Measurements from ENCODE around the gene GAA.

GAA gene

GRCh38 chr17:80101011-80101945 lies at the start of gene GAA:
Gene GAA, plus strand, starts transcription at chr17:80101581. Its CDS starts 3,006 bp downstream, at chr17:80104587.
- DNase-seq (ENCODE audit: low read depth) = peak; percentile 76

GRCh38 chr17:80051681-80052080 lies 49.7 kb upstream of the GAA start:
- DNase-seq (ENCODE audit: low read depth) = no peak

DNA sequence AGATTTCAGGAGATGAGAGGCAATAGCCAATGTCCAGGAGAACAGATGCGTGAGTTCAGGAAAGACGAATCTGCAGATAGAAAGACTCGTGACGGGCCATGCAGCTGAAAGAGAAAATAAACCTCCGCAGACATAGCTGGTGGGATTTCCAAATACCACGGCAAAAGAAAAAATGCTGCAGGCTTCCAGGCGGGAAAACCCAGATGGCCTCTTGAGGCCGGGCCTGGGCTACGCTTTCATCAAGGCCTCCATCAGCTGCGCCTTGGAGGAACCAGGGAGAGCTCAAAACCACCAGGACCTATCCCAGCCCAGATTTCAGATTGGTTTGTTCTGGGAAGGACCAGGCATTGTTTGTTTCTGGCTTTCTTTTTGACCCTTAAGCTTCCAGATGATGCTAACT lies 48.3 kb upstream of the GAA start:
- DNase-seq (ENCODE audit: low read depth) = no peak

DNA sequence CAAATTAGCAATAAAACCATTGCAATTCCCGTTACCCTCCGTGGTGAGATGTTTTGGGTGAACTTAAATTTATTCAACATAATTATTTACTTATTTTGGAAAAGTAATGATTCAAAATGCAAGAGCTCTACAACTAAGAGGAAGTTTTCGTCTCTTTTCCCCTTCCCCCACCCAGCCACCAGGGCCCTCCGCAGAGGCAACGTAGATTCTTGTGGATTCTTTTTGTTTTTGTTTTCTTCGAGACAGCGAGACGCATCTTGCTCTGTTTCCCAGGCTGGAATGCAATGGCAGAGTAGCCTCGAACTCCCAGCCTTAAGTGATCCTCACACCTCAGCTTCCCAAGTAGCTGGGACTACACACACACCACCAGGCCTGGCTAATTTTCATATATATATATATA lies 45.8 kb upstream of the GAA start:
- no peak for DNase-seq (ENCODE audit: low read depth)

GRCh38 chr17:80058311-80058955 lies 42.9 kb upstream of the GAA start:
- DNase-seq (ENCODE audit: low read depth) = no peak

DNA sequence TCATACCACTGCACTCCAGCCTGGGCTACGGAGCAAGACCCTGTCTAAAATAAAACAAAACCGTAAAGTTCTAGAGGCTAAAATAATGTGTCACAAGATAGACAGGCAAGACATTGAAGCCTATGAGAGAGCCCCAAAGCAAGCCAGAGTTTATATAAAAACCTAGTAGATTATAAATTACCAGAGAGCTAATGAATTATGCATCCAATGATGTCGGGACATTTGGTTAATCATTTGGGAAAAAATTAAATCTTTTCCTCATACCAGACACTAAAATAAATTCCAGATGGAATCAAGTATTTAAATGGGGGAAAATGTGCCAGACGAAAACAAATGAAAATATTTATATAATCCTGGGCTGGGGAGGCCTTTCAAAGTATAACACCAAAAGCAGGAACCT lies 40.7 kb upstream of the GAA start:
- DNase-seq (ENCODE audit: low read depth) = no peak

DNA sequence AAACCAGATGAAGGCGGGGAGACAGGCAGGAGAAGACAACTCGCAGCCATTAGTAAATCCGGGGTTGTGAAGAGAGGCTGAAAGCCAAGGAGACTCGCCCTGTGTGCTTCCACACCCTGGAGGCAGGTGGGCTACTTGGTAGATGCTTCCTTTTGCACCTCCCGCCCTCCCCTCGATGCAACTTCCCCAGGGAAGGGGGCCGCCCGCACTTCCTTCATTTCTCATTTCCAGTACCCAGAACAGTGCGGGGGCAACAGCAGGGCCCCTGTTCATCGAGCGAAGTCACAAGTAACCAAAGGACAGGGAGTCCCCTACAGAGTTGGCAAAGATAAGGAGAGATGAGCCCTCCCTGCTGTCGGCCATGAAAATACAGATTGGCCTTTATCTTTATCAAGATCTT lies 40.0 kb upstream of the GAA start:
- DNase-seq (ENCODE audit: low read depth) = no peak

- peak; percentile 84 for DNase-seq (ENCODE audit: low read depth)
Measured at GRCh38 chr17:80063830-80064585, 37.4 kb upstream of the GAA start.

GRCh38 chr17:80064696-80065095 lies 36.7 kb upstream of the GAA start:
- DNase-seq (ENCODE audit: low read depth) = no peak

DNA sequence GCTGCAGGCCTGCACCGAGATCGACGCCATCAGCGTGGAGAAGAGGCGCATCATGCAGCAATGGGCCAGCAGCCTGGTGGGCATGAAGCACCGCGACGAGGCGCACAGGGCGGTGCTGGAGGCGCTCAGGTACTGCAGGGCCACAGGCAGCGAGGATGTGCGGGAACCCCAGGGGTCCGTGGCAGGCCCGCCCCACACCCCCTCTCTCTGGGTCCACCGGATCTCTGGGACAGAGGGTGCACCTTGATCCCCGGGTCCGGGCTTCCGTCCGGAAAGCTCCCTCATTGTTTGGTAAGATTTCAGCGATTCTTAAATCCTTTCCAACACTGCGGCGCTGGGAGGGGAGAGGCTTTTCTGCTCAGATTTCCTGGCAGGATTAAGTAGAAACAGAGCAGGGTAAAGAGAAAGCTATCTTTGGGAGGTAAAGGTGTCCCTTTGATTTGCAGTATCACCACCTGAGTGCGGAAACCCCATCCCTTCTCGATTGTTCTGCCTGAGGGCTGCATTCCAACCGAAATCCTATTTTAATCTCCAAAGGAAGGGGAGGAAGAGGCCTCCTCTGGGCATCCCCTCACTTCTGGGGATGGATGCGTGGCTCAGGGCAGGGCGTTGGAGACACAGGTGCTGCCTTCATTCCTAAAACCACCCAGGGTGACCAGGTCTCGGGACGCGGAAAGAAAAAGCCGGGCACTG lies 35.8 kb upstream of the GAA start:
- no peak for DNase-seq (ENCODE audit: low read depth)

- DNase-seq (ENCODE audit: low read depth) = no peak
Measured at GRCh38 chr17:80067393-80067986, 33.9 kb upstream of the GAA start.

DNA sequence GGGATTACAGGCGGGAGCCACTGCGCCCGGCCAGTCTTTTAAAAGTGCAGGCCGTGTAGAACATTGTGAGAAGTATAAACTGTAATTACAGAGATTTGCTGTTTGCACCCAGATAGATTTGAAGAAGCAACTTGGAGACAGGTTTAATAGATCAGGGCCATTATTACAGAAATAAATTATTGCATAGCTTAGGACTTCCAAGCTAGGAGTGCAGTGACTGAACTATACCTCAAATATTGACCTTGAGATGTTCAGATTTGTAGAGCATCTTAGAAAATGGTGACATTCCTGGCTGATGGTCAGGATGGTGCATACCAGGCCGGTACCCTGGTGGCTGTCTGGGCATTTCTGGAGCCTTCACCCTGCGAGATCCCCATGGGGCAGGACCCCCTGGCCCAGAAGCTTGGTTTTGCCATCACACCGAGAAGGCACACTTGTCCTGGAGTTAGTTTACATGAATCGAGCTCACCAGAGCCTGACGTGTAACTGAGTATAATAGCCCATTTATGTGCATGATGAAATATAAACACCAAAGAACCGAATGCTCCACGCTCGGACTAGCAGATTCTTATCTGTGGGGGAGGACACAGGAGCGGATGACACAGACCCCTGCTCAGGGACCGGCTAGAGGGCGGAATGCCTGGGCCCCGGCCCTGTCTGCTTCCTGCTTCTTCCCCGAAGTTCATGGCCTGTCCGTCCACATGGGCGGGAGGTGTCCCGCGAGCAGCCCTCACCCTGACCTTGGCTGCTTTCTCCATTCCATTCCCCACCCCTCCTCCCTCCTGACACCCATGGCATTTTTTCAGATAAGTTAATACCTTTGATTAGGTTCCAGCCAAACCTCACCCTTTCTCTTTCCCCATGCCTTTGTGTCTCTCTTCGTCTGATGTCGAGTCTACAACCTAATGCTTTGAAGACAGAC lies 32.8 kb upstream of the GAA start:
- peak; percentile 88 for DNase-seq (ENCODE audit: low read depth)

DNA sequence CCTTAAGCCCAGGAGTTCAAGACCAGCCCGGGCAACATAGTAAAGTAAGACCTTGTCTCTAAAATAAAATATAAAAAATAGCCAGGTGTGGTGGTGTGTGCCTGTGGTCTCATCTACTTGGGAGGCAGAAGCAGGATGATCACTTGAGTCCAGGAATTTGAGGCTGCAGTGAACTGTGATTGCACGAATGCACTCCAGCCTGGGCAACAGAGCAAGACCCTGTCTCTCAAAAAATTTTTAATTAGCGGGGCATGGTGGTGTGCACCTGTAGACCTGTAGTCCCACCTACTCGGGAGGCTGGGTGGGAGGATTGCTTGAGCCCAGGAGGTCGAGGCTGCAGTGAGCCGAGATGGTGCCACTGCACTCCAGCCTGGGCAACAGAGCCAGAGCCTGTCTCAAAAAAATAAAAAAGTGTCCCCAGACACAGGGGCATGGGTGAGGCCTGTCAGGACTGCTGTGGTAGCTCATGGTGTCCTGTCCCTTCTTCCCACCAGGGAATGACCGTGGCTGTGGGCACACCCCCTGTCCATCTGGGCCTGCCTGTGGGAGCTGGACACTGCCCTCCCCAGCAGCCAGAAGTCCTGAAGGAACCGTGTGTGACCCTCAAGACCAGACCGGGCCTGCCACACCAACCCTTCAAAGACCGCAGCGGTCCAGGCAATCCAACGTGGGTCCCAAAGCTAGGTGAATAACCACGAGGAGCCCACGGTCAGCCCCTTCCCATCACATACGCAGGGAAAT lies 30.8 kb upstream of the GAA start:
- DNase-seq (ENCODE audit: low read depth) = no peak

DNA sequence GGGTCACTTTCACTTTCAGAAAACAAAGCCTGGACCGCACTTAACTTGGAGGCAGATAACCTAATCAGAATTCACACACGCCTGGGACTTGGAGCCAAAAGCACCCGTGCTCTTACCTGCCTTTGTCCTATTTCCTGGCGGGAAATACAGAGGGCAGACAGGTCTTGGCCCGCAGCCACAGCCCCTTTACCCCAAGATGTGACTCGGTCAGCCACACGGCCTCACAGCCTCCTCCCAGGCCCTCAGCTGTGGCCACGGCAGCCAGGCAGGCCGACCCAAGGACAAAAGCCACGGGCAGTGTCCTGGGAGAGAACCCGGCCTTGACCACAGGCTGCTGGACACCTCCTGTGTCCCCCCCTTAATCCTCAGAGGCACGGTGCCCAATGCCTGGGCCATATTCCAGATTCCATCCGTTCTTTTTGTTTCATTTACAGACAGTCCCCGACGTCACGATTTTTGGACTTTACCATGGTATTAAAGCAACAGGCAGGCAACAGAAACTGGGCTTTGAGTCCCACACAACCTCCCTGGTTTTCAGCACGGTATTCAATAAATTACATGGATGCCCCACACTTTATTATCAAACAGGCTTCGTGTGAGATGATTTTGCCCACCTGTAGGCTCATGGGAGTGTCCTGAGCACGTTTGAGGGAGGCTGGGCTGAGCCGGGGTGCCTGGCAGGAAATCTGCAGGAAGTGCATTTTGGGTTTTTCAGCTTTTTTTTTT lies 30.1 kb upstream of the GAA start:
- peak; percentile 33 for DNase-seq (ENCODE audit: low read depth)

DNA sequence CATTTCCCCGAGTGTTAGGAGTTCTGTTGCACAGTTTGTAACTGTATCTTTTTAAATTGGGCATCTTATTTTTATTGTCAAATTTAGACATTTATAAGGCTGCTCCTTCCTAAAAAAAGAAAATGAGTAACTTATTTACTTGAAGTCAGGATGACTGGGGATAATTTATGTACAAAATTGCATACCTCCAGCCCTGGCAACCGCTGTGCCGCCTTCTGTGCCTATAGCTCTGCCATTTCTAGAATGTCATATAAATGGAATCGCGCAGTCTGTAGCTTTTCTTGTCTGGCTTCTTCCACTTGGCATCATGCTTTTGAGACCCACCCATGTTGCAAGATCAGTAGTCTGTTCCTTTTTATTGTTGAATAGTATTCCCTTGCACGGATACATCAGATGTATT lies 29.0 kb upstream of the GAA start:
- DNase-seq (ENCODE audit: low read depth) = no peak

DNA sequence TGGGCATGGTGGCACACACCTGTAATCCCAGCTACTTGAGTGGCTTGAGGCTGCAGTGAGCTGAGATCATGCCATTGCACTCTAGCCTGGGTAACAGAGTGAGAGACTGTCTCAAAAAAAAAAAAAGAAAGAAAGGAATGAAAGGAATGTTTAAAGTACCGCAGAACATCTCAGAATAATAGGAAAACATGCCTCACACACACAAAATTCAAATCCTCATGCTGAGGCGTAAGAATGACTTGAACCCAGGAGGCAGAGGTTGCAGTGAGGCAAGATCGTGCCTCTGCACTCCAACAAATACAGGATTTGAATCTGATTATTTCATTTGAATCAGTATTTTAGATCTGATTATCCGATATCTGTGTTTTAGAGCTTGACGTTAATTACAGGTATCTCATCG lies 21.3 kb upstream of the GAA start:
- peak; percentile 63 for DNase-seq (ENCODE audit: low read depth)

GRCh38 chr17:80081596-80081995 lies 19.8 kb upstream of the GAA start:
- DNase-seq (ENCODE audit: low read depth) = no peak

GRCh38 chr17:80082403-80083135 lies 18.8 kb upstream of the GAA start:
- peak; percentile 68 for DNase-seq (ENCODE audit: low read depth)
